Sciatic nerve (tissue), 2 donors: ENCODE results near the gene SYNE1. TPM values are rescaled to one million over a fixed set of nuclear protein-coding genes. Genes with fewer than 3 reads are reported as not detected.
A peak's percentile ranks its signal among the peaks of the same experiment; 100 is the strongest.
"Not testable (repeated sequence)": the region's sequence is repeated elsewhere in the genome, so short reads cannot be mapped to it uniquely, and the experiment has no call there.

ENCODE experiments used
- ATAC-seq: fragments of 200-7000 bp; cut with Tn5 transposase; one replicate; pipeline ENCODE4 v1.9.1; 2020; ENCODE audit warnings: mild to moderate bottlenecking, moderate library complexity
- DNase-seq: peaks from one replicate; pipeline ENCODE4 v3.0.0-alpha.2; 2020; ENCODE audit warnings: low spot score
- intact Hi-C: fragments of 100-400 bp; cut with DNase I; formaldehyde crosslinking; loops from one replicate; pipeline ENCODE4 v1.14.2; 2022
- total RNA-seq: library from RNA; stranded (reverse); fragmentation: NEBNext Ultra II Directional; extraction: Animal tissue kit (Norgen Biotek cat#: 25700); gene quantifications from one replicate; pipeline ENCODE4 v1.2.1, GENCODE V29; 2021
- donor health status: DM: no; HTN: no; CAD: no.
- donor health status: DM: no; HTN: no; CAD: no.

SYNE1 gene
- total RNA-seq, 1 donor from 2014 or later, result 142 TPM

DNA sequence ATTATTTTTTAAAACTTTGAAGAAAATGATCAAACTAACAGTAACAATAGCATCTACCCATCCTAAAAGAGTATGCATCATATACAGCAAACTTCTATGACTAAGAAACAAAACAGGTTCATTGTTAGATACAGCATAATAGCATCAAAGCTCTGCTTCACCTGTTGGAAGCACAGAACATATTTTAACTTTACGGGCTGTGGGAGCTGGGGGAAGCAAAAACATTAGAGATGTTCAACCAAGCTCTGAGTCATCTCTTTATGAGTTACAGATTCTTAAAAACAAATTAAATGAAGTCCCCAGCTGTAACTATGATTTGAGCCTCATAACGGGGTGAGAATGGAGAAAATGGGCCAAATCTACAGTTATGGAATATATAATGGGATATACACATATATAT lies 63.4 kb downstream of the SYNE1 start:
- intact Hi-C loops, result no loop called here
- ATAC-seq (no peak), DNase-seq (no peak)

DNA sequence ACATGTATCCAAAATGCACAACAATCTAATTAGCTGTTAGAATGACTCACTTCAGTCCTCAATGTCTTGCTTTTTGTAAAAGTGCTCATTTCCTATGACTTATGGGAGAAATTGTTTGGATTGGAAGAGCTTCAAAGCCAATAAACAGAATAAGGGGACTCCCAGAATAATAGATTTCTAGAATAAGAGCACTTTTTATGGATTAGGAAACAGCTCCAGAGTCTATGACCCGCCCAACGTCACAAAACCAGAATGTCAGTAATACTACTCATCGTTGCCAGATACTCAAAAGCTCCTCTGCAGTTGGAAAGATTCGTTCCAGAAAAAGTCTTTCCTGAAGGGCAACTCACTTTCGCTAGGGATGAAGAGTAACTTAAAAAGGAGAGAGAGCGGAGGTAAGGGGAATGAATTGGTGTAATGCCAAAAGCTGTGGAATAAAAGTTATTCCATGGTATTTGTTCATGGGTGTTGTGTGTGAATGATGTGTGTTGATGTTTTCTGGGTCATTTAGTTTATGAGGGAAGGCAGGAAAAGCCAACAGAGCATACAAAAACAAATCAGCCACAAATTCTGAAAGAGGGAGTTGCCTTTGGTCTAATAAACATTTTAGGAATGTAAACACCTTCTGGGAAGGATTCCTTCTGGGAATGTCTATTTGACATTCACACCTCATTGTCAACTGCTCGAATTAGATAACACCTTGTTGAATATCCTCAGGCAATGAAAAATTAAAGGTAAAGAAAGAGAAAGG lies 64.6 kb downstream of the SYNE1 start:
- intact Hi-C loops, result no loop called here
- DNase-seq, result no peak
- peak; percentile 77 for ATAC-seq

DNA sequence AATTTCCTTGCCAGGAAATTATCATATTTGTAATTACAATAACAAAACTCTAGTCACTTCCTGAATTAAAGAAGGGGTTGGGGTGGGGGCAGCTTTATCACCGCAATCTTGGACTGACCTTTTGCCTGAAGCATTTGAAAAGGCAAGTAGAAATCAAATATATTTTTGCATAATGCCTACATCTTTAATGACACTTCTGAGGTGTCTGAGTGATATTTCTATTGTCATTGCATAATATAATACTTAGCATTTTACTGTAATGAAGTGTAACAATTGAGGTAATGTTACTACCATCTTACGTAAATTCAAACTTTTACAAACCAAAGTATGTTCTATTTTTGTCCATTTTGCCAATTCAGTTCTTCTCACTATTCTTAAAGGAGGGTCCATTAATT lies 65.2 kb downstream of the SYNE1 start:
- ATAC-seq, result no peak
- no peak for DNase-seq
- intact Hi-C loops, result no loop called here

DNA sequence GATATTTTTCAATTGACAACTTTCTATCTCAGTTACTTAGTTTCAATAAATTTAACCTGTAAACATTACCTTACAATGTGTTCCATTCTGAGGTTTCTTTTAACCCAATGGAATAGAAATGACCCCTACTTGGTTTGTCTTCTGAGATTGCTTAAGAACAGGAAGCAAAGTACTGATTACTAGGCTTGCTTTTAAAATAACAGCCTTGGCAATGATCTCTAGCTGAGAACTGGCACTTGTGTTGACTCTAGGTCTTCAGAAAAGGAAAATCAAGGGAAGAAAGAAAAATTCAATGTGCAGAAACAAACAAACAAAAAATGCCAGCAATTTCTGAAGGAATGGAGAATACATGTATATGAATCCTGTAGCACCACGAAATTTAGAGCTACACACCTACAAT lies 66.1 kb downstream of the SYNE1 start:
- intact Hi-C loops, result no loop called here
- ATAC-seq, result no peak
- no peak for DNase-seq

DNA sequence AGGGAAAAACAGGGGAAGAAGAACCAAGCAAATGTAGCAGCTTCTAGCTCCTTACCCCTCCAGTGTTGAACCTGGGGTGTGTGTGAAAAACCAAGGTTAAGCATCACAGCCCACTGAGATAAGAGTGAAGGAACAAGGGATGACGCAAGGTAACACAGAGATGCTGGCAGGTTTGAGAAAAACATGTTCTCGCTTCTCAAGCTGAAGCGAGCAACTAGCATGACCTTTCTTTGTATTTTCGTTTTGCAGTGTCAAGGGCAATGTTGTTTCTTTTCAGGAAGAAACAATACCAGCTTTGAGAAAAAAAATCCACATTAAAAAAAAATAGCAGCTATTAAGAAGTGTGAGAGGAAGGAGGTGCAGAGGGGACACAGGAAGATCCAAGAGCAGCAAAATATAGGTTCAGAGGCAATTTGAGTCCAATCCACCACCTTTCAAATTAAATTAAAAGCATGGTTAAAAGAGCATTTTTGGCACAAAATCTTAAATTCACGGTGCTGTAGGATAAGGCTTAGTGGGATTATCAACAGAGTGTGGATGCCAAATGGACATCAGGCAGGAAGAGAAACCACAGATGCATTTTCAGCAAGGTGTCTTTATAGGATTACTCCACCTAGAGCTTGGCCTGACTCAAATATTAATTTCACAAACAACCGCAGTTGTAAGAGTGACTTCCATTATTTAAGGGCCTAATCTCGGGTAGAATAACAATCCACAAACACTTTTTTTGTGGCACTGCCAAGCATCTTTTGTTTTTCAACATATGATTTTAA lies 70.9 kb downstream of the SYNE1 start:
- intact Hi-C loops, result no loop called here
- peak; percentile 70 for ATAC-seq
- DNase-seq, result no peak

DNA sequence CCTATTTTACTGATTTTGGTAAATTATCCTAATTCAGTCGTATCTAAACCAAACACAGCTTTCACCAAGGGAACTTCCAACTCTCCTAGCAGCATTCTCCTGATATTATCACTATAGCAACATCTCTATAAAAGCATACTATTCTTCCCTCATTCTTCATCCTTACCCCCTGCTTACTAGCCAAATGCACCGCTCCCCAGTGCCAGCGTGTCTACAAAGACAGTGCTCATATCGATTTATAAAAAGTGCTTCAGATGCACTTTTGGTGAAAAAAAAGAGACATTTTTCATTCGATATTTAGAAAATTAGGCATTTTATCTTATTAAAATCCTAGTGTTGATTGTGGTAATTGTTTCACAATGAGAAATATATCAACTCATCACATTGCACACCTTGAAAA lies 74.0 kb downstream of the SYNE1 start:
- no peak for DNase-seq
- ATAC-seq, result no peak
- intact Hi-C loops, result no loop called here

DNA sequence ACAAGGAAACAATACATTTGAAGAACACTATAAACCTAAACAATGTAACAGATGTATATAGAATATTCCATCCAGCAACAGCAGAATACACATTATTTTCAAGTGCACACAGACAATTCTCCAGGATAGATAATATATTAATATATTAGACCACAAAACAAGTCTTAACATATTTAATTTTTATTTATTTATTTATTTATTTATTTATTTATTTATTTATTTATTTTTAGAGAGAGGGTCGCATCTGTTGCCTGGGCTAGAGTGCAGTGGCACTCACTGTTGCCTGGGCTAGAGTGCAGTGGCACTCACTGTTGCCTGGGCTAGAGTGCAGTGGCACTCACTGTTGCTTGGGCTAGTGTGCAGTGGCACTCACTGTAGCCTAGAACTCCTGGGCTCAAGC lies 78.4 kb downstream of the SYNE1 start:
- ATAC-seq, DNase-seq, intact Hi-C loops: not testable (repeated sequence)

DNA sequence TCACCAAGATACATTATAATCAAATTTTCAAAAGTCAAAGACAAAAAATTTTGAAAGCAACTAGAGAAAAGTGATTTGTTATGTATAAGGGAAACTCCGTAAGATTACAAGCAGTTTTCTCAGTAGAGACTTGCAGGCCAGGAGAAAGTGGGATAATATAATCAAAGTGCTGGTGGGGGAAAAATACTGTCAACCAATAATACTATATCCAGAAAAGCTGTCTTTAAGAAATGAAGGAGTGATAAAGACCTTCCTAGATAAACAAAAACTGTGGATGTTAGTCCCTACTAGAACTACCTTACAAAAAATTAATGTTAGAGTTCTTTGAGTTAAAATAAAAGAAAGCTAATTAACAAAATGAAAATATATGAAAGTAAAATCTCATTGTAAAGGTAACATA lies 79.7 kb downstream of the SYNE1 start:
- DNase-seq, result no peak
- intact Hi-C loops, result no loop called here
- ATAC-seq, result no peak

DNA sequence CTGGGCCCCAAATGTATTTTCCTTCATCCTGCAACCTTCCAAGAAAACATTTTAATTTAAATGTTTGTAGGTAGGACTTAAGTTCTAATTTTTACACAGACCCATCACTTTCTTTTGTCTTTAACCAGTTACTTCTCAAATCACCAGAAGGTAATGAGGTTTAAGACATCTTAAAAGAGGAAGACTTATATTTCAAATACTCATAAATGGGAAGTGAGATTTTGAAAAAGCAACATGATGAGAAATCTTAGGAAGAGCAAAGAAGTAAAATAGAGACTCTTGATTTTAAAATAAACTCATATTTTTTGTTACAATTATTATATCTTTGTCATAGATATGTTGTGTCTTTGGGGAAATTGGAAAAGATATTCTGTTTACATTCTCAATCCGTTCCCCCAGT lies 82.3 kb downstream of the SYNE1 start:
- no peak for ATAC-seq
- no peak for DNase-seq
- intact Hi-C loops, result no loop called here

DNA sequence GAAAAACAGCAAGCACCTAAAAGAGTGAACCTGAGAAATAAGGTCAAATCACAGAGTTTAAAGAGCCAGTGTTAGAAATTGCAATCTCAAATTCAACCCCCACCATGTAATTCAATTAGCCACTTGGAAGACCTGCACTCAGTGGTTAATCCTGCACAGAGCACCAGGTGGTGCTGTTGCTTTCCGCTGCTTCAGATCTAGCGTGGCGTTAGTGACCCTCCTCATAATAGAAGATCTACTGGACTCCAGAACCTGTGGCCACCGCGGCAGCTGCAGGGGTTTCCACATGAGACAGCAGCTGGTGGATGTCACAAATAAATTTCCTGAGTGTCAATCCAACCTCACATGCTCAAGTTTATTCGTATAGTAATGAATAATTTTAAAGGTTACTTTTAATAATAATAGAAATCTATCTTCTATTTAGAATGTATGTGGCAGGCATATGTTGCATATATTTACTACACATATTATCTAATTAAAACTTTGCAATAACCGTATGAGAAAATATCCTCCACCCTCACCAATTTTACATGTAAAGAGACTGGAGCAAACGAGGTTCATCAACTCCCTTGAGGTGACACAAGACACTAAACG lies 84.4 kb downstream of the SYNE1 start:
- intact Hi-C loops, result no loop called here
- DNase-seq (peak; percentile 74), ATAC-seq (peak; percentile 83)

DNA sequence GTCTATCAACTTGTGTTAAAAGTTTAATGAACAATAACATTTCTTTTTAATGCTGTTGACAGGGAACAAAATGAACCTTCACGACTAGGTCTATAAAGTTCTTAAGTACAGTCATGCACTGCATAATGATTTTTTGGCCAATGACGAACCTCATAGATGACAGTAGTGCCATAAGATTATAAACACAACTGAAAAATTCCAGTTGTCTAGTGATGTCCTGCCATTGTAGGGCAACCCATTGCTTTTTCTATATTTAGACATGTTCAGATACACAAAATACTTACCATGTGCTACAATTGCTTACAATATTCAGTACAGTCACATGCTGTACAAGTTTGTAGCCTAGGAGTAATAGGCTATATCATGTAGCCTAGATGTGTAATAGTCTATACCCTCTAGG lies 93.6 kb downstream of the SYNE1 start:
- DNase-seq (no peak), ATAC-seq (no peak)
- intact Hi-C loops, result no loop called here

DNA sequence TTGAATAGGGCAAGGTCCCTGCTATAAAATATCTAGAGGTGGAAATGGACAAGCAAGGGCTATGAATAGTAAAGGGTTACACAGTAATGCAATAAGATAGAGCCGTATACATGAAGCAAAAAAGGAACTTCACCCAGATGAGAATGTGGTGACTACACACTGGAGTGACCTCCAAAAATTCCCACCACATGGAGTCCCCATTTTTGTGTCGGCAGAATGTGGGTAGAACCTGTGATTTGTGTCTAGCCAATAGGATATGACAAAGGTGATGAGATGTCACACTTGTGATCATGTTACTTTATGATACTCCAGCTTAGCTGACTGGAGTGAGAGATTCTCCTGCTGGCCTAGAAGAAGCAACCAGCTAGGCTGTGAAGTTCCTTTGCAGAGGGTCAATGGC lies 96.8 kb downstream of the SYNE1 start:
- intact Hi-C loops, result no loop called here
- DNase-seq, result no peak
- ATAC-seq, result no peak

DNA sequence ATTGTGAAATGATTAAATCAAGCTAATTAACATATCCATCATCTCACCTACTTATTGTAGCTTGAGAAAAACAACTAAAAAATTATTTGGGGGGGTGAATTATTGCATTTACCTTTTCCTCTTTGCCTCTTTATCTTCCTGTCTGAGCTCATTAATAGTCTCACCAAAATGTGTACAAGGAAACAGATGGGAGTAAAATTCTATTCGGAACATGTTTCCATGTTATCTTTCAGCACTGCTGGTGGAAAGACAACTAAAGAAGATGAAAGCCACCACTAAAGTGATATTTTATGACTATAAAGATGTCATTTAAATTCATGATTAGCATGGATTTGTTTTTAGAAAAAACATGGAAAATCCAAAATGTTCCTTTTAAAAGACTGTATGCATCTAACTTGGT lies 102.6 kb downstream of the SYNE1 start:
- ATAC-seq (no peak), DNase-seq (no peak)
- intact Hi-C loops, result no loop called here

DNA sequence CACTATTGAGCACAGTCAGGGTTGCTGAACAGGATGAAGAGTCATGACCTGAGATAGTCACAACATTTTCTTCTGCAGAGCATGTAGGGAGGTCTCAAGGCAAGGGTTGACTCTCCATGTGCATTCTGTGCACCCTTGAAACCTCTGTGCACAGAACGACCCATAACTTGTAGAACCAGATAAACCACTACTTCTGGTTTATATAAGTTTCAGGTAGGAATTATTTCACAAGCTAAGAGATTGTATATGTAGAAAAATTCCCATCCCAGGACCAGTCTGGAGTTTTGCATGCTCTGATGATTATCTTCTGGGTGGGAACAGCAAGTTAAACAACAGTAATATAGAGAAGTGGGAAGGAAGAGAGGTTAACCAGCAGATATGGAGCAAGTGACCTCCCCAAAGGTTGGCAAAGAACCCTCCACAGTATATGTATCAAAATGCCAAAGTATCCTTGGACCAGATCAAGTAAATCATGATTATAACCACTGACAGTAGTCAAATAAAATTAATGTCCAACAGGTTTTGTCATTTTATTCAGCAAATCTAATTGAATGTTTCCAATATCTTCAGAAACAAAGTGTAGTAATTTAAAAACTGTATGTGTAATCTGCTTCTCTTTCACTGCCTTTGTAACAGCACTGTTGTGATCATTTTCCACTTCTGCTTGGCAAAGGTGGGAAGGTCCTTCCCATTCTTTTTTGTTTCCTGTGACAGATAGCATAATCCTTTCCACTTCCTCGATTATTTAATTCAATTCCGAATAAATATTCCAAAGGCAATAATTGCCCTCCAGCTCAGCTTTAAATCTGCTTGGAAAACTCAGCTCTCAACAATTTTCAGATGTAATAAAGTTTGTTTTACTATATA lies 104.4 kb downstream of the SYNE1 start:
- intact Hi-C loops, result no loop called here
- no peak for ATAC-seq

DNA sequence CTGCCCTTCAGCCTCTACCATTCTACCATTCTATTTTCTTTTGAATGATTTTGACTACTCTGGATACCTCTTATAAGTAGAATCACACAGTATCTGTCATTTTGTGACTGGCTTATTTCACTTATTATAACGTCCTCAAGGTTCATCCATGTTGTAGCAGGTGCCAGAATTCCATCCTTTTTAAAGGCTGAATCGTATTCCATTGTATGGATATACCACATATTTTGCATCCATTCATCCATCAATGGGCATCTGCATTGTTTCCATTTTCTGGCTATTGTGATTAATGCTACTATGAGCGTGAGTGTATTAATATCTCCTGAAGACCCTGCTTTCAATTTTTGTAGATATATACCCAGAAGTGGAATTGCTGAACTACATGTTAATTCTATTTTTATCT lies 105.5 kb downstream of the SYNE1 start:
- DNase-seq (no peak), ATAC-seq (no peak)
- intact Hi-C loops, result no loop called here

More for the DNA sequence above, 104.4 kb downstream of the SYNE1 start:
- no peak for DNase-seq

DNA sequence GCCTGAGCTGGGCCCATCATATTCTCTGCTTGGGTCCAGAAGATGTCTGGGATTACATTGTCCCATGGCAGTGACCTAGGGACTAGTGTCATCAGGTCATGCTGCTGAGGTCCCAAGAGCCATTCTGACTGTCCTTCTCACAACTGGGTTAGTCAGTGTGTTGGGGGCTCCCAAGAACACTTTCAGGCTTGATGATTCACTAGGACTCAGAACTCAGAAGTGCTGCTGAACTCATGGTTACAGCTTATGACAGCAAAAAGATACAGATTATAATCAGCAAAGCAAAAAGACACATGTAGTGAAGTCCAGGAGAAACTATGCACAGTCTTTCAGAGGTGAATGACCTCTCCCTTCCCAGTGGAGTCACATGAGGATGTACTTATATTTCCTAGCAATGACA lies 107.8 kb downstream of the SYNE1 start:
- DNase-seq (no peak), ATAC-seq (no peak)
- intact Hi-C loops, result no loop called here

DNA sequence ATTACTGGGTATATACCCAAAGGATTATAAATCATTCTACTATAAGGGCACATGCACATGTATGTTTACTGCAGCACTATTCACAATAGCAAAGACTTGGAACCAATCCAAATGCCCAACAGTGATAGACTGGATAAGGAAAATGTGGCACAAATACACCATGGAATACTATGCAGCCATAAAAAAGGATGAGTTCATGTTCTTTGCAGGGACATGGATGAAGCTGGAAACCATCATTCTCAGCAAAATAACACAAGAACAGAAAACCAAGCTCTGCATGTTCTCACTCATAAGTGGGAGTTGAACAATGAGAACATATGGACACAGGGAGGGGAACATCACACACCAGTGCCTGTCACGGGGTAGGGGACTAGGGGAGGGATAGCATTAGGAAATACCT lies 123.0 kb downstream of the SYNE1 start:
- intact Hi-C loops, DNase-seq, ATAC-seq: not testable (repeated sequence)

DNA sequence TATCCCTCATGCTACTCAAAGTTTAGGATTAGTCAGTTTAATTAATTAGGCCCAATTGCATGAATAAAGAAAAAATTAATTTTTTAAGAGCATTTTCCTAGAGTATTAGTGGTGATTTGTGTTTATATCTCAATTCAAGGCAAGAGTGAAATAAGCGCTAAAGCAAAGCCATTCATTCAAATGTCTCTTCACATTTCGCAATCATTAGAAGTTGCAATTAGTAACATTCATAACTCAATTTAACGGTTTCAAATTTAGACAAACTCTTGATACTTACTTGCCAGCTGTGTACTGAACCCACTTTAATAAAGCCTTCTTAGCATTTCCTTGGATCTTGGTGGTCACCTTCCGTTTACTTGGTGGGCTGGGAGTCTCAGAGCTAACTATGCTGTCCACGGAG lies 127.2 kb downstream of the SYNE1 start:
- intact Hi-C loops, result no loop called here
- DNase-seq, result no peak
- no peak for ATAC-seq

DNA sequence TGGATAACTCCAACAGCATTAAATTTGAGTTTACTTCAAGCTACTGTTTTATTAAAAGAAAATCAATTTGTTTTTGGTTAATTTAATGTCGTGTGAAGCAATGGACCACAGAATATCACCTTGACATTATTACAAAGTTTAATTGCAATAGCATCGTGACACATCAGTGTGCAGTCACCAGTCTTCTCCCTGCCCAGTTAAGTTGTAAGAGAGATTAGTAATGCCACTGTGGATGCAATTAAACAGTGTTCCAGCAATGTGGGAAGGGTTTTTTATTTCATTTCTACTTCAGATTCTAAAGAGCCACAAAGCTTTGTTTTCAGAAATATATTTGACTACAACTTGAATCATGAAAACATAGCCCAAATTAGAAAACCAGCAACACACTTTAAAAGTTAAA lies 128.7 kb downstream of the SYNE1 start:
- DNase-seq (no peak), ATAC-seq (no peak)
- intact Hi-C loops, result no loop called here
